ENCODE measurements around the gene RLN3. TPM values are rescaled to one million over a fixed set of nuclear protein-coding genes. Genes with fewer than 3 reads are reported as not detected.

Gene RLN3
- total and polyA plus RNA-seq, 10 of the 15 experiments (the other 5 are each of a cell fraction or from before 2014, with no cell fraction given): not detected

DNA sequence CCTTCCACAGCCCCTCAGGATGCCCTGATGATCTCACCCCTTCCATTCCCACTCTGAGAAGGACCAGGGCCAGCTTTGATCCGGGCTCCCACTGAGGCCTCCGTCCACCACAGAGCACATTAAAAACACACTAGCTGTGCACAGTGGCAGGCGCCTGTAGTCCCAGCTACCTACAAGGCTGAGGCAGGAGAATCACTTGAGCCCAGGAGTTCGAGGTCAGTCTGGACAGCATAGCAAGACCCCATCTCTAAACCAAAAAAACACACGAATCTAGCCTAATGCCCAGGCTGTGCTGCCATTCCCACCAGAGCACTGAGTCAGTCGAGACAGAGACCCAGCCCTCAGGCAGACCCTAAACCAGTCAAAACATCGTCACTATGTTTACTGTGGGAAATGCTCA is 35.9 kb upstream of the RLN3 start:
- intact Hi-C loops (cut with micrococcal nuclease; ENCODE audit: unreplicated experiment) (no loop called here), in situ Hi-C loops (cut with MboI) (no loop called here)
- H3K9me3 ChIP-seq (replicated peaks; ENCODE audit: control insufficient read depth, insufficient read depth, low read length): no peaks in the 10 kb centered on the region
- ChIA-PET POLR2A (interaction anchor here (0.6 kb wide), 1 partner anchor 843 kb away, joined by 3 read pairs; no protein-coding TSS in a partner anchor), RAD21 (ENCODE audit: unreplicated experiment) (no interaction called here), SMC1A (ENCODE audit: uncharacterized antibody, unreplicated experiment) (no interaction called here), CTCF (interaction anchor here (1.4 kb wide), 1 partner anchor 11 kb away, joined by 3 read pairs; no protein-coding TSS in a partner anchor)
- 86% methylated on average over 7 of the region's 7 CpGs for WGBS (ENCODE audit: insufficient coverage, insufficient replicate concordance, low lambda C conversion rate, missing lambda C conversion rate)
- no peak overlapping the region for H3K4me3 ChIP-seq
- H3K27ac ChIP-seq (ENCODE audit: control insufficient read depth, insufficient read depth): no peak overlapping the region
- no peaks in the 10 kb centered on the region for H3K79me2 ChIP-seq (ENCODE audit: control insufficient read depth, insufficient read depth, low read length)
- H3K9ac ChIP-seq (ENCODE audit: control insufficient read depth, insufficient read depth, low read length): no peak overlapping the region
- H3K4me1 ChIP-seq (ENCODE audit: control insufficient read depth, insufficient read depth, low read length): peaks cover 8% of the 10 kb centered on the region
- TF ChIP-seq, protein P1, sequence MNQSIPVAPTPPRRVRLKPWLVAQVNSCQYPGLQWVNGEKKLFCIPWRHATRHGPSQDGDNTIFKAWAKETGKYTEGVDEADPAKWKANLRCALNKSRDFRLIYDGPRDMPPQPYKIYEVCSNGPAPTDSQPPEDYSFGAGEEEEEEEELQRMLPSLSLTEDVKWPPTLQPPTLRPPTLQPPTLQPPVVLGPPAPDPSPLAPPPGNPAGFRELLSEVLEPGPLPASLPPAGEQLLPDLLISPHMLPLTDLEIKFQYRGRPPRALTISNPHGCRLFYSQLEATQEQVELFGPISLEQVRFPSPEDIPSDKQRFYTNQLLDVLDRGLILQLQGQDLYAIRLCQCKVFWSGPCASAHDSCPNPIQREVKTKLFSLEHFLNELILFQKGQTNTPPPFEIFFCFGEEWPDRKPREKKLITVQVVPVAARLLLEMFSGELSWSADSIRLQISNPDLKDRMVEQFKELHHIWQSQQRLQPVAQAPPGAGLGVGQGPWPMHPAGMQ (IDR thresholded peaks at IDR 0.05; ENCODE audit: borderline replicate concordance): no peak
- TF ChIP-seq TBL1XR1 (IDR thresholded peaks at IDR 0.05; ENCODE audit: low read depth, low read length) (no peak), ESRRA (IDR thresholded peaks at IDR 0.05; ENCODE audit: low read length) (no peak), ATF7 (IDR thresholded peaks at IDR 0.05; ENCODE audit: low read depth) (no peak), POLR2AphosphoS2 (IDR thresholded peaks at IDR 0.05; ENCODE audit: low read depth, low read length) (no peak), PML (IDR thresholded peaks at IDR 0.05; ENCODE audit: low read length) (no peak), HDAC6 (IDR thresholded peaks at IDR 0.05; ENCODE audit: unreplicated experiment) (no peak), SIX5 (IDR thresholded peaks at IDR 0.05; ENCODE audit: low read depth, low read length, severe bottlenecking) (no peak), JUND (IDR thresholded peaks at IDR 0.05; ENCODE audit: low read depth, low read length) (no peak)
- TF ChIP-seq, protein P2, sequence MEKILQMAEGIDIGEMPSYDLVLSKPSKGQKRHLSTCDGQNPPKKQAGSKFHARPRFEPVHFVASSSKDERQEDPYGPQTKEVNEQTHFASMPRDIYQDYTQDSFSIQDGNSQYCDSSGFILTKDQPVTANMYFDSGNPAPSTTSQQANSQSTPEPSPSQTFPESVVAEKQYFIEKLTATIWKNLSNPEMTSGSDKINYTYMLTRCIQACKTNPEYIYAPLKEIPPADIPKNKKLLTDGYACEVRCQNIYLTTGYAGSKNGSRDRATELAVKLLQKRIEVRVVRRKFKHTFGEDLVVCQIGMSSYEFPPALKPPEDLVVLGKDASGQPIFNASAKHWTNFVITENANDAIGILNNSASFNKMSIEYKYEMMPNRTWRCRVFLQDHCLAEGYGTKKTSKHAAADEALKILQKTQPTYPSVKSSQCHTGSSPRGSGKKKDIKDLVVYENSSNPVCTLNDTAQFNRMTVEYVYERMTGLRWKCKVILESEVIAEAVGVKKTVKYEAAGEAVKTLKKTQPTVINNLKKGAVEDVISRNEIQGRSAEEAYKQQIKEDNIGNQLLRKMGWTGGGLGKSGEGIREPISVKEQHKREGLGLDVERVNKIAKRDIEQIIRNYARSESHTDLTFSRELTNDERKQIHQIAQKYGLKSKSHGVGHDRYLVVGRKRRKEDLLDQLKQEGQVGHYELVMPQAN (conservative IDR thresholded peaks at IDR 0.05): no peak
- TF ChIP-seq, protein P3, sequence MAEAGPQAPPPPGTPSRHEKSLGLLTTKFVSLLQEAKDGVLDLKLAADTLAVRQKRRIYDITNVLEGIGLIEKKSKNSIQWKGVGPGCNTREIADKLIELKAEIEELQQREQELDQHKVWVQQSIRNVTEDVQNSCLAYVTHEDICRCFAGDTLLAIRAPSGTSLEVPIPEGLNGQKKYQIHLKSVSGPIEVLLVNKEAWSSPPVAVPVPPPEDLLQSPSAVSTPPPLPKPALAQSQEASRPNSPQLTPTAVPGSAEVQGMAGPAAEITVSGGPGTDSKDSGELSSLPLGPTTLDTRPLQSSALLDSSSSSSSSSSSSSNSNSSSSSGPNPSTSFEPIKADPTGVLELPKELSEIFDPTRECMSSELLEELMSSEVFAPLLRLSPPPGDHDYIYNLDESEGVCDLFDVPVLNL (IDR thresholded peaks at IDR 0.05; ENCODE audit: low read depth, low read length): no peak
- ATAC-seq (no peak), FAIRE-seq (no peak), DNase-seq (ENCODE audit: low read depth, low spot score) (no peak)
- no TSS peak for BruUV-seq (replicated peaks)
- H4K20me1 ChIP-seq (ENCODE audit: control insufficient read depth, insufficient read depth): no peaks in the 10 kb centered on the region
- no peak overlapping the region for H2AFZ ChIP-seq (ENCODE audit: control insufficient read depth, low read depth, low read length)
- no peak overlapping the region for H3K4me2 ChIP-seq (ENCODE audit: control insufficient read depth, insufficient read depth)
- peaks cover 0 to 3% of the 10 kb centered on the region in 2 experiments; a peak in 3 of 4 replicates for H3K36me3 ChIP-seq (ENCODE audit: control insufficient read depth in 2 of 2, insufficient read depth in 2 of 2, low read length in 1 of 2)
- H3K27me3 ChIP-seq (replicated peaks in 1 of 2; ENCODE audit: control insufficient read depth in 2 of 2, insufficient read depth in 2 of 2, low read length in 1 of 2): no peaks in the 10 kb centered on the region
